H1 (cell line): ENCODE results near the gene ZRANB3.

Source experiments
- ATF2 ChIP-seq: IDR thresholded peaks from 2 replicates; pipeline ENCODE4 v1.6.1; 2012; ENCODE audit warnings: low read length, inconsistent platforms
- CTCF ChIP-seq, 3 experiments: IDR thresholded peaks; 1 replicate in 2 of 3; 2 replicates in 1 of 3; pipeline versions ENCODE4 v1.5.1 to v1.6.1; 2011; ENCODE audit warnings: low read length in 3 of 3, mild to moderate bottlenecking in 3 of 3, inconsistent platforms in 2 of 3, low read depth in 1 of 3, moderate library complexity in 1 of 3; ENCODE audit not compliant: insufficient read depth in 1 of 3; ENCODE audit errors: control extremely low read depth in 1 of 3
- EZH2 ChIP-seq: fragments of 200-600 bp; sonication (generic); IDR thresholded peaks from 2 replicates; pipeline ENCODE4 v1.7.1; 2012; ENCODE audit warnings: low read depth, mild to moderate bottlenecking, moderate library complexity, low read length, inconsistent platforms; ENCODE audit not compliant: severe bottlenecking
- GABPA ChIP-seq: IDR thresholded peaks from 2 replicates; pipeline ENCODE4 v1.6.1; 2011; ENCODE audit warnings: mild to moderate bottlenecking, low read length, moderate library complexity, borderline replicate concordance; ENCODE audit not compliant: insufficient read depth
- MAFK ChIP-seq: IDR thresholded peaks from 2 replicates; pipeline ENCODE4 v1.6.1; 2012; ENCODE audit warnings: low read depth, mild to moderate bottlenecking, improper control_type of control experiment, low read length
- POLR2A ChIP-seq, 2 experiments: IDR thresholded peaks; 1 replicate in 1 of 2; 2 replicates in 1 of 2; pipeline ENCODE4 v1.6.1; 2011; ENCODE audit warnings: low read depth in 2 of 2, low read length in 2 of 2, mild to moderate bottlenecking in 2 of 2; ENCODE audit errors: control extremely low read depth in 1 of 2
- RBBP5 ChIP-seq: IDR thresholded peaks from 2 replicates; pipeline ENCODE4 v1.7.1; 2012; ENCODE audit warnings: low read depth, mild to moderate bottlenecking, inconsistent platforms, low read length, moderate library complexity, borderline replicate concordance
- RNF2 ChIP-seq: fragments of 200-900, 300-1000 bp; sonication (generic); IDR thresholded peaks from 2 replicates; pipeline ENCODE4 v1.7.1; 2016; ENCODE audit warnings: borderline replicate concordance, low read depth, mild to moderate bottlenecking, antibody characterized with exemption, low read length; ENCODE audit not compliant: poor library complexity, severe bottlenecking; ENCODE audit errors: missing control alignments
- SIN3A ChIP-seq, 2 experiments: IDR thresholded peaks in 1 of 2; conservative IDR thresholded peaks in 1 of 2; 2 replicates each; pipeline ENCODE4 v1.6.1; 2011 to 2012; ENCODE audit warnings: low read length in 2 of 2, improper control_type of control experiment in 1 of 2, low read depth in 1 of 2, mild to moderate bottlenecking in 1 of 2
- SP2 ChIP-seq: IDR thresholded peaks from 2 replicates; pipeline ENCODE4 v1.6.1; 2012; ENCODE audit warnings: mild to moderate bottlenecking, low read length, inconsistent platforms
- YY1 ChIP-seq: IDR thresholded peaks from 2 replicates; pipeline ENCODE4 v1.6.1; 2011; ENCODE audit warnings: low read depth, mild to moderate bottlenecking, low read length
- ZNF274 ChIP-seq: IDR thresholded peaks from 2 replicates; pipeline ENCODE4 v1.7.0; 2012; ENCODE audit warnings: low read length, borderline replicate concordance; ENCODE audit errors: extremely low read depth

- TF ChIP-seq ATF2 (no peak), SP2 (no peak), POLR2A (IDR thresholded peaks at IDR 0.05; ENCODE audit: control extremely low read depth in 1 of 2, low read depth in 2 of 2, low read length in 2 of 2) (no peak), GABPA (no peak), CTCF (IDR thresholded peaks at IDR 0.05; ENCODE audit: control extremely low read depth in 1 of 3, insufficient read depth in 1 of 3, low read depth in 1 of 3, low read length in 3 of 3) (no peak), ZNF274 (no peak), YY1 (no peak), SIN3A (conservative IDR thresholded peaks at IDR 0.05 in 1 of 2, IDR thresholded peaks at IDR 0.05 in 1 of 2; ENCODE audit: low read depth in 1 of 2, low read length in 2 of 2) (no peak), RBBP5 (no peak), EZH2 (no peak), MAFK (no peak), RNF2 (no peak)
Observed at GRCh38 chr2:135563793-135564192, 32.8 kb upstream of the ZRANB3 start.
